Liver (tissue), 9 donors: ENCODE results near the gene CAPZA2. TPM values are rescaled to one million over a fixed set of nuclear protein-coding genes. Genes with fewer than 3 reads are reported as not detected.

Experiments used
- DNase-seq: peaks from one replicate; pipeline ENCODE4 v3.0.0-alpha.2; 2017; ENCODE audit warnings: low spot score
- H3K27ac ChIP-seq, 2 donors: one replicate each; pipeline ENCODE4 v1.7.0; 2013; ENCODE audit warnings: inconsistent platforms in 2 of 2, low read length in 2 of 2, control low read depth in 1 of 2, low read depth in 1 of 2, mild to moderate bottlenecking in 1 of 2
- H3K27me3 ChIP-seq, 4 donors: one replicate each; pipeline versions ENCODE4 v1.6.1 to v1.7.0; 2013; ENCODE audit warnings: low read length in 3 of 4, inconsistent platforms in 1 of 4, mild to moderate bottlenecking in 1 of 4, moderate library complexity in 1 of 4; ENCODE audit not compliant: control insufficient read depth in 4 of 4, insufficient read depth in 4 of 4
- H3K36me3 ChIP-seq, 4 donors: one replicate each; pipeline versions ENCODE4 v1.6.1 to v1.7.0; 2013; ENCODE audit warnings: low read length in 3 of 4, mild to moderate bottlenecking in 3 of 4, low read depth in 1 of 4, moderate library complexity in 1 of 4; ENCODE audit not compliant: control insufficient read depth in 4 of 4, insufficient read depth in 3 of 4
- H3K4me1 ChIP-seq, 4 donors: one replicate each; pipeline versions ENCODE4 v1.6.1 to v1.7.0; 2013; ENCODE audit warnings: low read length in 3 of 4, mild to moderate bottlenecking in 3 of 4, moderate library complexity in 1 of 4; ENCODE audit not compliant: control insufficient read depth in 4 of 4, insufficient read depth in 4 of 4
- H3K4me3 ChIP-seq, 3 donors: one replicate each; pipeline versions ENCODE4 v1.6.1 to v1.7.0; 2013; ENCODE audit warnings: low read length in 3 of 3, control low read depth in 1 of 3, low read depth in 1 of 3, mild to moderate bottlenecking in 1 of 3
- H3K9ac ChIP-seq, 2 donors: one replicate each; pipeline ENCODE4 v1.7.0; 2013; ENCODE audit warnings: low read length in 2 of 2, mild to moderate bottlenecking in 2 of 2, moderate library complexity in 2 of 2, control low read depth in 1 of 2, low read depth in 1 of 2
- H3K9me3 ChIP-seq, 4 donors: one replicate each; pipeline versions ENCODE4 v1.6.1 to v1.7.0; 2013; ENCODE audit warnings: low read length in 3 of 4; ENCODE audit not compliant: control insufficient read depth in 4 of 4
- CTCF ChIP-seq: fragments of 150-350 bp; IDR thresholded peaks from 2 replicates; pipeline ENCODE4 v1.5.1; 2017; ENCODE audit warnings: improper control_type of control experiment, low read depth, low read length; ENCODE audit not compliant: missing input control
- EGR1 ChIP-seq, 2 donors: IDR thresholded peaks; 2 replicates each; pipeline ENCODE4 v1.6.1; 2016 to 2018; ENCODE audit warnings: antibody characterized with exemption in 2 of 2, low read depth in 2 of 2
- FOXA1 ChIP-seq: IDR thresholded peaks from 2 replicates; pipeline ENCODE4 v1.6.1; 2016; ENCODE audit warnings: antibody characterized with exemption
- FOXA2 ChIP-seq: IDR thresholded peaks from 2 replicates; pipeline ENCODE4 v1.6.1; 2016; ENCODE audit warnings: antibody characterized with exemption
- GABPA ChIP-seq, 2 donors: IDR thresholded peaks in 1 of 2; conservative IDR thresholded peaks in 1 of 2; 2 replicates each; pipeline ENCODE4 v1.6.1; 2016; ENCODE audit warnings: antibody characterized with exemption in 2 of 2, mild to moderate bottlenecking in 1 of 2, moderate library complexity in 1 of 2
- HNF4G ChIP-seq: IDR thresholded peaks from 2 replicates; pipeline ENCODE4 v1.6.1; 2016; ENCODE audit warnings: antibody characterized with exemption
- JUND ChIP-seq, 2 donors: IDR thresholded peaks; 2 replicates each; pipeline ENCODE4 v1.6.1; 2016; ENCODE audit warnings: antibody characterized with exemption in 2 of 2
- MAX ChIP-seq: IDR thresholded peaks from 2 replicates; pipeline ENCODE4 v1.6.1; 2016; ENCODE audit warnings: antibody characterized with exemption
- RAD21 ChIP-seq, 2 donors: IDR thresholded peaks; 2 replicates each; pipeline ENCODE4 v1.6.1; 2016; ENCODE audit warnings: antibody characterized with exemption in 2 of 2, mild to moderate bottlenecking in 2 of 2
- REST ChIP-seq: IDR thresholded peaks from 2 replicates; pipeline ENCODE4 v1.6.1; 2016; ENCODE audit warnings: antibody characterized with exemption, mild to moderate bottlenecking
- RXRA ChIP-seq, 2 donors: IDR thresholded peaks; 2 replicates each; pipeline ENCODE4 v1.6.1; 2017 to 2018; ENCODE audit warnings: antibody characterized with exemption in 2 of 2, mild to moderate bottlenecking in 1 of 2
- TAF1 ChIP-seq: conservative IDR thresholded peaks from 2 replicates; pipeline ENCODE4 v1.6.1; 2016; ENCODE audit warnings: antibody characterized with exemption, mild to moderate bottlenecking
- YY1 ChIP-seq: IDR thresholded peaks from 2 replicates; pipeline ENCODE4 v1.6.1; 2016; ENCODE audit warnings: antibody characterized with exemption, mild to moderate bottlenecking
- ZBTB33 ChIP-seq: IDR thresholded peaks from 2 replicates; pipeline ENCODE4 v1.6.1; 2016; ENCODE audit warnings: antibody characterized with exemption
- WGBS: extraction: QIAGEN DNeasy Blood & Tissue Kit; methylation state at CpG from one replicate; pipeline ENCODE4 v1.1.7; 2013; 5-methylcytosine and 5-hydroxymethylcytosine counted together
- polyA plus RNA-seq, 2 donors: library from polyadenylated mRNA; stranded (reverse) in 1 of 2; unstranded in 1 of 2; fragments of 200-250 nt in 1 of 2; fragments of >200 nt in 1 of 2; fragmentation: Nextera tagmentation in 1 of 2; extraction: Ambion mirVana in 1 of 2; gene quantifications; one replicate each; pipeline versions ENCODE4 v1.2.1 to v1.2.3, GENCODE V29; 2013 to 2015
- total RNA-seq, 2 donors: library from RNA; depleted of rRNA; stranded (reverse); fragments of >200 nt; gene quantifications; one replicate each; pipeline ENCODE4 v1.2.3, GENCODE V29; 2014
- donor health status: healthy.
- donor health status: healthy.
- donor health status: healthy.
- donor health status: healthy.
- donor health status: healthy.

CAPZA2 gene
- total and polyA plus RNA-seq, 4 donors = 45.1 to 90.0 (median 69.1) TPM

- no peaks in the 10 kb centered on the region for H3K4me1 ChIP-seq
- H3K9me3 ChIP-seq = no peaks in the 10 kb centered on the region
- H3K27ac ChIP-seq = no peak overlapping the region
- no peak overlapping the region for H3K9ac ChIP-seq
- peaks cover 1 to 16% (median 6%) of the 10 kb centered on the region in 4 donors for H3K36me3 ChIP-seq
- no peak for TF ChIP-seq HNF4G
- TF ChIP-seq RXRA (IDR thresholded peaks at IDR 0.05) = no peak
- no peak for TF ChIP-seq CTCF
- TF ChIP-seq YY1 = no peak
- no peak for TF ChIP-seq MAX
- TF ChIP-seq JUND (IDR thresholded peaks at IDR 0.05) = no peak
- TF ChIP-seq ZBTB33 = no peak
- no peak for TF ChIP-seq TAF1
- TF ChIP-seq FOXA1 = no peak
- no peak for TF ChIP-seq REST
- TF ChIP-seq GABPA (IDR thresholded peaks at IDR 0.05 in 1 of 2, conservative IDR thresholded peaks at IDR 0.05 in 1 of 2) = no peak
- no peak for TF ChIP-seq EGR1 (IDR thresholded peaks at IDR 0.05; ENCODE audit: low read depth in 2 of 2)
- no peak for DNase-seq
- 49% methylated on average over 2 of the region's 2 CpGs for WGBS
- no peaks in the 10 kb centered on the region for H3K27me3 ChIP-seq
- H3K4me3 ChIP-seq = no peak overlapping the region
Measured at GRCh38 chr7:116895849-116896248, 33.5 kb downstream of the CAPZA2 start.

GRCh38 chr7:116897661-116898060, 35.3 kb downstream of the CAPZA2 start:
- Histone ChIP-seq H3K27me3 (no peaks in the 10 kb centered on the region), H3K9me3 (no peaks in the 10 kb centered on the region), H3K4me1 (no peaks in the 10 kb centered on the region), H3K9ac (no peak overlapping the region), H3K4me3 (no peak overlapping the region), H3K36me3 (peaks cover 1 to 16% (median 9%) of the 10 kb centered on the region in 4 donors), H3K27ac (no peak overlapping the region)
- 96% methylated on average over 4 of the region's 4 CpGs for WGBS
- TF ChIP-seq RAD21 (IDR thresholded peaks at IDR 0.05) (no peak), CTCF (no peak), HNF4G (no peak), ZBTB33 (no peak), YY1 (no peak), RXRA (IDR thresholded peaks at IDR 0.05) (no peak), FOXA1 (no peak), FOXA2 (no peak), REST (no peak), EGR1 (IDR thresholded peaks at IDR 0.05; ENCODE audit: low read depth in 2 of 2) (no peak)
- DNase-seq = no peak
